ENCODE data around the gene CA10.

Gene CA10

DNA sequence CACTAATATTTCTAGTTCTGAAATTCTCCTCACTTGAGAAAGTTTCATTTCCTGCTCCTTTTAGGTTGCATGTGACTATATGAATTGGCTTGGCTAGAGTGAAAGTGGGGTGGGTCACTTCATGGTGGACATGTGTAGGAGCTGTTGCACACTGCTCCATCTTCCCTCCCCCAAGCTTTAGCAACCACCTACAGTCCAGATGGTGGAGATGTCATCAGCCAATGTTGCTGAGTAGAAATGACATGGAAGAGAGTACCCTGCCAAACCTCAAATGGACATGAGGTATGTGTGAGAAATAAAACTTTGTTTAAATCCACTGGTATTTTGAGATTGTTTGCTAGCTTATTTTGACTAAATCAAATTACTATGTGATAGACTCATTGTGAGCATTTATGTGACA, 281.5 kb downstream of the CA10 start:
- no peak for TF ChIP-seq CTCF (conservative IDR thresholded peaks at IDR 0.05; ENCODE audit: low read depth, low read length)
- Histone ChIP-seq H3K4me2 (no peak overlapping the region), H3K79me2 (ENCODE audit: insufficient read depth, low read depth) (no peaks in the 10 kb centered on the region), H2AFZ (ENCODE audit: low read depth) (no peak overlapping the region), H4K20me1 (ENCODE audit: insufficient read depth) (no peaks in the 10 kb centered on the region), H3K9ac (no peak overlapping the region), H3K4me1 (ENCODE audit: low read depth, poor library complexity, severe bottlenecking) (no peaks in the 10 kb centered on the region), H3K36me3 (ENCODE audit: insufficient read depth) (no peaks in the 10 kb centered on the region), H3K27me3 (ENCODE audit: insufficient read depth, low read depth) (no peaks in the 10 kb centered on the region), H3K27ac (no peak overlapping the region), H3K4me3 (IDR thresholded peaks at IDR 0.05; ENCODE audit: insufficient read depth, low read depth, low read length) (no peak overlapping the region)

GRCh38 chr17:51873302-51873701, 285.2 kb downstream of the CA10 start:
- no peaks in the 10 kb centered on the region for H4K20me1 ChIP-seq (ENCODE audit: insufficient read depth)
- H2AFZ ChIP-seq (ENCODE audit: low read depth) = no peak overlapping the region
- H3K4me2 ChIP-seq = no peak overlapping the region
- H3K4me1 ChIP-seq (ENCODE audit: low read depth, poor library complexity, severe bottlenecking) = no peaks in the 10 kb centered on the region
- H3K27me3 ChIP-seq (ENCODE audit: insufficient read depth, low read depth) = no peaks in the 10 kb centered on the region
- H3K79me2 ChIP-seq (ENCODE audit: insufficient read depth, low read depth) = no peaks in the 10 kb centered on the region
- H3K4me3 ChIP-seq (IDR thresholded peaks at IDR 0.05; ENCODE audit: insufficient read depth, low read depth, low read length) = no peak overlapping the region
- no peak overlapping the region for H3K27ac ChIP-seq
- TF ChIP-seq CTCF (conservative IDR thresholded peaks at IDR 0.05; ENCODE audit: low read depth, low read length) = no peak
- no peak overlapping the region for H3K9ac ChIP-seq
- H3K36me3 ChIP-seq (ENCODE audit: insufficient read depth) = no peaks in the 10 kb centered on the region

DNA sequence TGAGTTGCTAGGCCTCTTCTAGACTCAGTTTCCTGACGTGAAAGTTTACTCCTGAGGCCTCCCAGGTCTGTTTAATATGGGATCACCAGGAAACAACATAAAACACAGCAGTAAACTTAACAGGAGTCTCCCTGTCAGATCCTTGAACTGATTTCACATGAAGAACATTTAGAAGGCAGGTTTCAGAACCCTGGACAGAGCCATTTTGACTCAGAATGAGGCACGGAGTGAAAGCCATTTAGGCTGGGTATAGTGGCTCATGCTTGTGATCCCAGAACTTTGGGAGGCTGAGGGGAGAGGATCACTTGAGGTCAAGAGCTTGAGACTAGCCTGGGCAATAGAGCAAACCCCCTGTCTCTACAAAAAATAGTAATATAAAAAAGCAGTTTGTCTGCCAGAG, 289.1 kb downstream of the CA10 start:
- H3K27me3 ChIP-seq (ENCODE audit: insufficient read depth, low read depth) = no peaks in the 10 kb centered on the region
- no peaks in the 10 kb centered on the region for H3K4me1 ChIP-seq (ENCODE audit: low read depth, poor library complexity, severe bottlenecking)
- H3K27ac ChIP-seq = no peak overlapping the region
- no peak overlapping the region for H3K4me2 ChIP-seq
- H3K9ac ChIP-seq = no peak overlapping the region
- no peaks in the 10 kb centered on the region for H3K79me2 ChIP-seq (ENCODE audit: insufficient read depth, low read depth)
- H3K36me3 ChIP-seq (ENCODE audit: insufficient read depth) = no peaks in the 10 kb centered on the region
- no peak overlapping the region for H2AFZ ChIP-seq (ENCODE audit: low read depth)
- TF ChIP-seq CTCF (conservative IDR thresholded peaks at IDR 0.05; ENCODE audit: low read depth, low read length) = no peak
- no peak overlapping the region for H3K4me3 ChIP-seq (IDR thresholded peaks at IDR 0.05; ENCODE audit: insufficient read depth, low read depth, low read length)
- H4K20me1 ChIP-seq (ENCODE audit: insufficient read depth) = no peaks in the 10 kb centered on the region

DNA sequence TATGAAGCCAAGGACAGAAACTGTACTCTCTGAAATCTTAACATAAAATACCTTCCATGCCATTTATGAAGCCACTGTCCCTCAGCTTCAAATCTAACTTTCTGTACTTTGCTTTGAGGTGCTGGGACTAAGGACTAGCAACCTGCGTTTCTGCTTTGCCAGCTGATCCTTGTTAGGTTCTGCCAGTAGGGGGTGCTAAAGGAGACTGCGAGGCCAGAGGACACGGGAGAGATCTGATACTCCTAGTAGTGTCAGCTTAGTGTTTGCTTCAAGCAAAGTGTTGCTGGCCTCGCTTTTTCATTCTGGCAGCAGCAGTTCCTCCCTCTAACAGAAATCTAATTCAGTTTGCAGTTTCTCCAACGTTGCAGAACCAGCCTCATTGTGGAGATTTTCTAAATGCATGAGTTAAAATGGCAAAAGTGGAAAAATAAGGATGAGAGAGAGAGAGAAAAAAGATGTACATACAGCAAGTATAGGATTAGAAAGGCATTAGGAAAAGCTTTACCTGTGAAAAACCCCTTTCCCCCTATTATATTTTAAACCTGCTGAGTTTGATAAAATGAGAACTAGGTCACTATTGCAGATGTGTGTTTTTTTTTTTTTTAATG, 297.5 kb downstream of the CA10 start:
- Histone ChIP-seq H3K4me1 (ENCODE audit: low read depth, poor library complexity, severe bottlenecking) (no peaks in the 10 kb centered on the region), H3K9ac (no peak overlapping the region), H4K20me1 (ENCODE audit: insufficient read depth) (no peaks in the 10 kb centered on the region)

More for the DNA sequence above, 297.5 kb downstream of the CA10 start:
- TF ChIP-seq CTCF (conservative IDR thresholded peaks at IDR 0.05; ENCODE audit: low read depth, low read length) = peak; percentile 60
- H2AFZ ChIP-seq (ENCODE audit: low read depth) = no peak overlapping the region
- no peak overlapping the region for H3K4me2 ChIP-seq
- no peak overlapping the region for H3K4me3 ChIP-seq (IDR thresholded peaks at IDR 0.05; ENCODE audit: insufficient read depth, low read depth, low read length)
- no peaks in the 10 kb centered on the region for H3K36me3 ChIP-seq (ENCODE audit: insufficient read depth)
- H3K27ac ChIP-seq = no peak overlapping the region
- no peaks in the 10 kb centered on the region for H3K79me2 ChIP-seq (ENCODE audit: insufficient read depth, low read depth)
- H3K27me3 ChIP-seq (ENCODE audit: insufficient read depth, low read depth) = no peaks in the 10 kb centered on the region
